Hepatocyte (in vitro differentiated cells): ENCODE measurements around the gene SHH. TPM values are rescaled to one million over a fixed set of nuclear protein-coding genes. Genes with fewer than 3 reads are reported as not detected.

Experiments
- DNase-seq: peaks from one replicate; pipeline ENCODE4 v3.0.0-alpha.2; 2016; ENCODE audit warnings: low spot score
- H2AFZ ChIP-seq: fragments of 200-600 bp; sonication (generic); 2 replicates; pipeline ENCODE4 v1.6.0; 2016; ENCODE audit warnings: antibody characterized with exemption, mild to moderate bottlenecking
- H3K27ac ChIP-seq: fragments of 200-600 bp; sonication (generic); 2 replicates; pipeline ENCODE4 v1.5.1; 2016; ENCODE audit warnings: mild to moderate bottlenecking
- H3K27me3 ChIP-seq: fragments of 200-600 bp; sonication (generic); 2 replicates; pipeline ENCODE4 v1.6.1; 2016
- H3K36me3 ChIP-seq: fragments of 200-600 bp; sonication (generic); replicated peaks from 2 replicates; pipeline ENCODE4 v1.5.1; 2016; ENCODE audit warnings: low read depth; ENCODE audit not compliant: insufficient read depth
- H3K4me1 ChIP-seq: fragments of 200-600 bp; sonication (generic); 2 replicates; pipeline ENCODE4 v1.5.1; 2016; ENCODE audit warnings: mild to moderate bottlenecking, moderate library complexity; ENCODE audit not compliant: insufficient read depth
- H3K4me2 ChIP-seq: fragments of 200-600 bp; sonication (generic); 2 replicates; pipeline ENCODE4 v1.6.0; 2016
- H3K4me3 ChIP-seq: fragments of 200-600 bp; sonication (generic); 2 replicates; pipeline ENCODE4 v1.5.1; 2016; ENCODE audit warnings: mild to moderate bottlenecking
- H3K79me2 ChIP-seq: fragments of 200-600 bp; sonication (generic); 2 replicates; pipeline ENCODE4 v1.6.0; 2017; ENCODE audit warnings: mild to moderate bottlenecking
- H3K9me2 ChIP-seq: fragments of 200-600 bp; sonication (generic); replicated peaks from 2 replicates; pipeline ENCODE4 v1.6.0; 2017; ENCODE audit warnings: mild to moderate bottlenecking; ENCODE audit not compliant: insufficient read depth
- H3K9me3 ChIP-seq: fragments of 200-600 bp; sonication (generic); 2 replicates; pipeline ENCODE4 v1.5.1; 2016; ENCODE audit warnings: low read depth, mild to moderate bottlenecking
- H4K20me1 ChIP-seq: fragments of 200-600 bp; sonication (generic); 2 replicates; pipeline ENCODE4 v1.6.0; 2016; ENCODE audit warnings: mild to moderate bottlenecking; ENCODE audit not compliant: insufficient read depth, poor library complexity, severe bottlenecking
- EZH2 ChIP-seq: fragments of 200-600 bp; sonication (generic); IDR thresholded peaks from 2 replicates; pipeline ENCODE4 v1.6.1; 2016; ENCODE audit warnings: antibody characterized with exemption, mild to moderate bottlenecking, borderline replicate concordance
- EZH2phosphoT487 ChIP-seq: fragments of 200-600 bp; sonication (generic); IDR thresholded peaks from one replicate; pipeline ENCODE4 v1.6.1; 2018; ENCODE audit warnings: antibody characterized with exemption, mild to moderate bottlenecking, low read depth, moderate library complexity; ENCODE audit not compliant: unreplicated experiment, severe bottlenecking
- WGBS: methylation state at CpG from one replicate; pipeline ENCODE4 v1.1.6; 2016; ENCODE audit warnings: low lambda C conversion rate; ENCODE audit errors: missing lambda C conversion rate; 5-methylcytosine and 5-hydroxymethylcytosine counted together
- polyA plus RNA-seq: library from polyadenylated mRNA; unstranded; fragments of >200 nt; fragmentation: Nextera tagmentation; extraction: Ambion mirVana; gene quantifications from 2 replicates; pipeline ENCODE4 v1.2.1, GENCODE V29; 2016
- total RNA-seq: library from RNA; depleted of rRNA; stranded (reverse); fragments of >200 nt; gene quantifications from 2 replicates; pipeline ENCODE4 v1.2.3, GENCODE V29; 2014
- TF ChIP-seq, protein P1 (sequence below): fragments of 200-600 bp; sonication (generic); IDR thresholded peaks from 2 replicates; pipeline ENCODE4 v1.5.1; 2016; ENCODE audit warnings: antibody characterized with exemption, mild to moderate bottlenecking; ENCODE audit not compliant: poor library complexity

The SHH gene
- total and polyA plus RNA-seq, 2 experiments from 2014 or later = 12.1 to 21.2 TPM

DNA sequence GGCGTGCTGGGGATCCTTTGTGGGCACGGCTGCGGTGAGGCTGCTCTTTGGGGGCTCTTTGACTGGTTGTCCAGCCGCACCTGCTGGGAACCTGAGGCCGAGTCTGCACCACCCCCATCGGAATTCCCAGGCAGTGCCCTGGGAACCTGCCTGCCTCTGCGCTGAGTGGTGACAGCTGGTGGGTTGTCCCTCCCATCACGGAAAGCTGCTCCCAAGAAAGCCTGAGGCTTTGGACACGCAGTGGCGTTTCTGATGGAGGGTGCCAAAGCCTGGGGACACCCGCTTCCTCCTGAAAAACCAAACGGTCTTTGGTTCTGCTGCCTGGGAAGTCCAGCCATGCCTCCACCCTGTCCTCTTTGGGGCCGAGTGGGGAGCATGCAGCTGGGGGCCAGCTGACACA, 21.4 kb upstream of the SHH start:
- no peak overlapping the region for H3K4me3 ChIP-seq
- H4K20me1 ChIP-seq = no peaks in the 10 kb centered on the region
- DNase-seq = no peak
- H3K4me1 ChIP-seq = peaks cover 7% of the 10 kb centered on the region
- no peak overlapping the region for H3K4me2 ChIP-seq
- H3K36me3 ChIP-seq = no peaks in the 10 kb centered on the region
- no peaks in the 10 kb centered on the region for H3K79me2 ChIP-seq
- H3K27me3 ChIP-seq = no peaks in the 10 kb centered on the region
- no peaks in the 10 kb centered on the region for H3K9me2 ChIP-seq
- H3K9me3 ChIP-seq = no peaks in the 10 kb centered on the region
- no peak overlapping the region for H2AFZ ChIP-seq
- no peak for TF ChIP-seq EZH2
- WGBS = 91% methylated on average over 13 of the region's 13 CpGs
- no peak overlapping the region for H3K27ac ChIP-seq

GRCh38 chr7:155832581-155832981, 20.3 kb upstream of the SHH start:
- WGBS = 73% methylated on average over 7 of the region's 7 CpGs
- H3K79me2 ChIP-seq = no peaks in the 10 kb centered on the region
- H4K20me1 ChIP-seq = no peaks in the 10 kb centered on the region
- H3K9me3 ChIP-seq = no peaks in the 10 kb centered on the region
- peak overlapping the region; percentile 86 for H3K27ac ChIP-seq
- peaks cover 7% of the 10 kb centered on the region for H3K4me1 ChIP-seq
- H3K36me3 ChIP-seq = no peaks in the 10 kb centered on the region
- H2AFZ ChIP-seq = no peak overlapping the region
- no peak overlapping the region for H3K4me2 ChIP-seq
- H3K9me2 ChIP-seq = no peaks in the 10 kb centered on the region
- DNase-seq = no peak
- H3K27me3 ChIP-seq = no peaks in the 10 kb centered on the region
- no peak for TF ChIP-seq EZH2phosphoT487
- TF ChIP-seq EZH2 = no peak
- TF ChIP-seq, protein P1, sequence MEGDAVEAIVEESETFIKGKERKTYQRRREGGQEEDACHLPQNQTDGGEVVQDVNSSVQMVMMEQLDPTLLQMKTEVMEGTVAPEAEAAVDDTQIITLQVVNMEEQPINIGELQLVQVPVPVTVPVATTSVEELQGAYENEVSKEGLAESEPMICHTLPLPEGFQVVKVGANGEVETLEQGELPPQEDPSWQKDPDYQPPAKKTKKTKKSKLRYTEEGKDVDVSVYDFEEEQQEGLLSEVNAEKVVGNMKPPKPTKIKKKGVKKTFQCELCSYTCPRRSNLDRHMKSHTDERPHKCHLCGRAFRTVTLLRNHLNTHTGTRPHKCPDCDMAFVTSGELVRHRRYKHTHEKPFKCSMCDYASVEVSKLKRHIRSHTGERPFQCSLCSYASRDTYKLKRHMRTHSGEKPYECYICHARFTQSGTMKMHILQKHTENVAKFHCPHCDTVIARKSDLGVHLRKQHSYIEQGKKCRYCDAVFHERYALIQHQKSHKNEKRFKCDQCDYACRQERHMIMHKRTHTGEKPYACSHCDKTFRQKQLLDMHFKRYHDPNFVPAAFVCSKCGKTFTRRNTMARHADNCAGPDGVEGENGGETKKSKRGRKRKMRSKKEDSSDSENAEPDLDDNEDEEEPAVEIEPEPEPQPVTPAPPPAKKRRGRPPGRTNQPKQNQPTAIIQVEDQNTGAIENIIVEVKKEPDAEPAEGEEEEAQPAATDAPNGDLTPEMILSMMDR = no peak
- no peak overlapping the region for H3K4me3 ChIP-seq

- H2AFZ ChIP-seq = peak overlapping the region; percentile 3
- H3K9me3 ChIP-seq = no peaks in the 10 kb centered on the region
- peak; percentile 47 for DNase-seq
- 64% methylated on average over 18 of the region's 18 CpGs for WGBS
- peak overlapping the region; percentile 56 for H3K4me2 ChIP-seq
- H3K79me2 ChIP-seq = no peaks in the 10 kb centered on the region
- H3K9me2 ChIP-seq = no peaks in the 10 kb centered on the region
- no peaks in the 10 kb centered on the region for H4K20me1 ChIP-seq
- no peaks in the 10 kb centered on the region for H3K36me3 ChIP-seq
- H3K4me1 ChIP-seq = peaks cover 7% of the 10 kb centered on the region
- TF ChIP-seq EZH2phosphoT487 (no peak), EZH2 (no peak)
- TF ChIP-seq, protein P1 = no peak
- peak overlapping the region; percentile 86 for H3K27ac ChIP-seq
- H3K27me3 ChIP-seq = no peaks in the 10 kb centered on the region
- no peak overlapping the region for H3K4me3 ChIP-seq
Measured at GRCh38 chr7:155831807-155832524, 19.7 kb upstream of the SHH start.

GRCh38 chr7:155830961-155831806, 18.9 kb upstream of the SHH start:
- H4K20me1 ChIP-seq = no peaks in the 10 kb centered on the region
- peak overlapping the region; percentile 56 for H3K4me2 ChIP-seq
- no peaks in the 10 kb centered on the region for H3K79me2 ChIP-seq
- no peaks in the 10 kb centered on the region for H3K27me3 ChIP-seq
- no peaks in the 10 kb centered on the region for H3K9me2 ChIP-seq
- no peaks in the 10 kb centered on the region for H3K9me3 ChIP-seq
- H3K27ac ChIP-seq = peak overlapping the region; percentile 86
- peaks cover 7% of the 10 kb centered on the region for H3K4me1 ChIP-seq
- H3K4me3 ChIP-seq = no peak overlapping the region
- TF ChIP-seq, protein P1 = no peak
- TF ChIP-seq EZH2 (no peak), EZH2phosphoT487 (no peak)
- H3K36me3 ChIP-seq = no peaks in the 10 kb centered on the region
- no peak for DNase-seq
- H2AFZ ChIP-seq = peak overlapping the region; percentile 3
- 92% methylated on average over 44 of the region's 46 CpGs for WGBS
